OCI-LY3 (cell line): Measurements from ENCODE around the gene SLC25A48.

Experiments
- EZH2phosphoT487 ChIP-seq: fragments of 200-600 bp; shearing (Covaris generic); IDR thresholded peaks from 2 replicates; pipeline ENCODE4 v1.6.1; 2018; ENCODE audit warnings: antibody characterized with exemption, mixed run types, low read depth
- TF ChIP-seq, protein P1 (sequence below): fragments of 200-600, 300-600 bp; sonication (generic); IDR thresholded peaks from 2 replicates; pipeline ENCODE4 v1.5.1; 2014; ENCODE audit warnings: antibody characterized with exemption, low read length, low read depth

DNA sequence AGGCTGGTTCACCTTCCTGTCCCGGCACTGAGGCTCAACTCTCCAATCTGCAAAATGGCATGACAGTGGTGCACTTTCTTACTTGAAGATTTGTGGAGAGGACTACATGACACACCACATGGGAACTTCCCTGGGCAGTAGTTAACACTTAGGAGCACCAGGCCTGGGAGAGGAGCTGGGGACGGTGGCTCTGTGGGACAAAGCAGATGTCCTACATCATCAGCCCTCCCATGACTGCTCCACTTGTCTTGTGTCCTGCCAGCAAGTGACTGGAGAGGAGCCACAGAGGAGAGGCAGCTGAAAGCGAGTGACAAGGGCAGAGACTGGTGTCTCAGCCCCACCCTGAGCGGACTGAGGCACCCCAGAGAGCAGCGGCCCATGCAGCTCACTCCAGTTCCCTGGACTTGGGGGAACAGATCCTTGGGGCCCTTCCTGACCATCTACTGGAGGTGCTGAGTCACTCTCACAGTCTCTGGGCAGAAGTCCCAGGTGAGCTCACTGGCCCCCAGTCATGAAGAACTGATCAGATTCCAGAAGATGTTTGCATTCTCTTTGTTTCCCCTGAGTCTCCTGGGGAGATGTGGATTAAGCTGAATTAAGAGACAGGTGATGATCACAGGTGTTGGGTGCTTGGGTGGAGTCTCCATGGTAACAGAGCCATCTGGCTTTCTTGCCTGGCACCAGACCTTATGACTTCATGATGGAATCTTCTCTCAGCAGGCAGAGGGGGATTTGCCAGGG is 13.2 kb upstream of the SLC25A48 start:
- TF ChIP-seq EZH2phosphoT487 = no peak
- TF ChIP-seq, protein P1, sequence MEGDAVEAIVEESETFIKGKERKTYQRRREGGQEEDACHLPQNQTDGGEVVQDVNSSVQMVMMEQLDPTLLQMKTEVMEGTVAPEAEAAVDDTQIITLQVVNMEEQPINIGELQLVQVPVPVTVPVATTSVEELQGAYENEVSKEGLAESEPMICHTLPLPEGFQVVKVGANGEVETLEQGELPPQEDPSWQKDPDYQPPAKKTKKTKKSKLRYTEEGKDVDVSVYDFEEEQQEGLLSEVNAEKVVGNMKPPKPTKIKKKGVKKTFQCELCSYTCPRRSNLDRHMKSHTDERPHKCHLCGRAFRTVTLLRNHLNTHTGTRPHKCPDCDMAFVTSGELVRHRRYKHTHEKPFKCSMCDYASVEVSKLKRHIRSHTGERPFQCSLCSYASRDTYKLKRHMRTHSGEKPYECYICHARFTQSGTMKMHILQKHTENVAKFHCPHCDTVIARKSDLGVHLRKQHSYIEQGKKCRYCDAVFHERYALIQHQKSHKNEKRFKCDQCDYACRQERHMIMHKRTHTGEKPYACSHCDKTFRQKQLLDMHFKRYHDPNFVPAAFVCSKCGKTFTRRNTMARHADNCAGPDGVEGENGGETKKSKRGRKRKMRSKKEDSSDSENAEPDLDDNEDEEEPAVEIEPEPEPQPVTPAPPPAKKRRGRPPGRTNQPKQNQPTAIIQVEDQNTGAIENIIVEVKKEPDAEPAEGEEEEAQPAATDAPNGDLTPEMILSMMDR = no peak
